ENCODE data around the gene MED8. TPM values are rescaled to one million over a fixed set of nuclear protein-coding genes. Genes with fewer than 3 reads are reported as not detected.

MED8 gene
- total RNA-seq, 1 donor from 2014 or later: 23.6 TPM

- Histone ChIP-seq H3K9ac (no peak overlapping the region), H3K36me3 (no peaks in the 10 kb centered on the region), H3K4me1 (no peaks in the 10 kb centered on the region), H3K27ac (no peak overlapping the region), H3K79me2 (ENCODE audit: low read depth) (no peaks in the 10 kb centered on the region), H3K4me3 (no peak overlapping the region), H2AFZ (replicated peaks) (no peak overlapping the region), H3F3A (ENCODE audit: low read depth) (no peaks in the 10 kb centered on the region), H3K9me3 (ENCODE audit: low read depth) (no peaks in the 10 kb centered on the region), H3K4me2 (no peak overlapping the region), H4K20me1 (ENCODE audit: low read depth) (no peaks in the 10 kb centered on the region), H3K27me3 (no peaks in the 10 kb centered on the region)
- Mint-ChIP-seq H3K4me3 (no peak overlapping the region), H3K27ac (no peak overlapping the region), H3K36me3 (peaks cover 12% of the 10 kb centered on the region), H3K4me1 (no peaks in the 10 kb centered on the region), H3K9me3 (no peaks in the 10 kb centered on the region), H3K27me3 (ENCODE audit: insufficient read depth, low read depth) (peaks cover 6% of the 10 kb centered on the region)
- TF ChIP-seq EZH2phosphoT487 (IDR thresholded peaks at IDR 0.05) (no peak), EZH2 (IDR thresholded peaks at IDR 0.05) (no peak)
- no peak for DNase-seq (ENCODE audit: low spot score)
Observed at GRCh38 chr1:43421976-43422750, 32.6 kb upstream of the MED8 start.

- H3K4me1 Mint-ChIP-seq: no peaks in the 10 kb centered on the region
- Histone ChIP-seq H4K20me1 (ENCODE audit: low read depth) (no peaks in the 10 kb centered on the region), H3K4me3 (no peak overlapping the region), H2AFZ (replicated peaks) (no peak overlapping the region), H3K4me1 (no peaks in the 10 kb centered on the region), H3K27ac (no peak overlapping the region), H3K9ac (no peak overlapping the region), H3K36me3 (peaks cover 4% of the 10 kb centered on the region), H3K27me3 (no peaks in the 10 kb centered on the region), H3K79me2 (ENCODE audit: low read depth) (no peaks in the 10 kb centered on the region), H3F3A (ENCODE audit: low read depth) (no peaks in the 10 kb centered on the region), H3K9me3 (ENCODE audit: low read depth) (no peaks in the 10 kb centered on the region), H3K4me2 (no peak overlapping the region)
- H3K36me3 Mint-ChIP-seq: peaks cover 6% of the 10 kb centered on the region
- no peaks in the 10 kb centered on the region for H3K9me3 Mint-ChIP-seq
- no peak for TF ChIP-seq CTCF (IDR thresholded peaks at IDR 0.05)
- TF ChIP-seq EZH2 (IDR thresholded peaks at IDR 0.05): no peak
- TF ChIP-seq EZH2phosphoT487 (IDR thresholded peaks at IDR 0.05): no peak
- H3K27me3 Mint-ChIP-seq (ENCODE audit: insufficient read depth, low read depth): peaks cover 3% of the 10 kb centered on the region
- H3K4me3 Mint-ChIP-seq: no peak overlapping the region
- DNase-seq (ENCODE audit: low spot score): no peak
- H3K27ac Mint-ChIP-seq: no peak overlapping the region
Observed at GRCh38 chr1:43421396-43421795, 31.8 kb upstream of the MED8 start.

GRCh38 chr1:43420874-43421273, 31.3 kb upstream of the MED8 start:
- H3K4me2 ChIP-seq: no peak overlapping the region
- TF ChIP-seq EZH2 (IDR thresholded peaks at IDR 0.05): no peak
- no peak for TF ChIP-seq CTCF (IDR thresholded peaks at IDR 0.05)
- no peak for TF ChIP-seq EZH2phosphoT487 (IDR thresholded peaks at IDR 0.05)
- Mint-ChIP-seq H3K9me3 (no peaks in the 10 kb centered on the region), H3K27ac (no peak overlapping the region), H3K36me3 (peaks cover 6% of the 10 kb centered on the region), H3K27me3 (ENCODE audit: insufficient read depth, low read depth) (peaks cover 3% of the 10 kb centered on the region), H3K4me1 (no peaks in the 10 kb centered on the region), H3K4me3 (no peak overlapping the region)
- no peaks in the 10 kb centered on the region for H3K79me2 ChIP-seq (ENCODE audit: low read depth)
- H2AFZ ChIP-seq (replicated peaks): no peak overlapping the region
- H3K27ac ChIP-seq: no peak overlapping the region
- no peaks in the 10 kb centered on the region for H3K9me3 ChIP-seq (ENCODE audit: low read depth)
- no peak for DNase-seq (ENCODE audit: low spot score)
- no peaks in the 10 kb centered on the region for H3K4me1 ChIP-seq
- H4K20me1 ChIP-seq (ENCODE audit: low read depth): no peaks in the 10 kb centered on the region
- peaks cover 4% of the 10 kb centered on the region for H3K36me3 ChIP-seq
- H3K9ac ChIP-seq: no peak overlapping the region
- H3K4me3 ChIP-seq: no peak overlapping the region
- H3K27me3 ChIP-seq: no peaks in the 10 kb centered on the region
- H3F3A ChIP-seq (ENCODE audit: low read depth): no peaks in the 10 kb centered on the region

All from neural progenitor cell (in vitro differentiated cells).